ENCODE data around the gene PSKH1. TPM values are rescaled to one million over a fixed set of nuclear protein-coding genes. Genes with fewer than 3 reads are reported as not detected.

The PSKH1 gene
- total RNA-seq, result 13.4 and 21.7 TPM in 2 replicates

GRCh38 chr16:67892899-67893742 is at the start of gene PSKH1:
Gene PSKH1, plus strand, starts transcription at chr16:67893254. Its CDS starts 15,496 bp downstream, at chr16:67908750.

GRCh38 chr16:67846320-67847063 is 46.6 kb upstream of the PSKH1 start, which contains the start of gene NUTF2:
Gene NUTF2, plus strand, starts transcription at chr16:67846933. Its CDS starts 18,198 bp downstream, at chr16:67865131.

GRCh38 chr16:67847064-67847861 is 45.8 kb upstream of the PSKH1 start, which contains the start of gene CENPT:
Gene CENPT, minus strand, starts transcription at chr16:67847693. Its CDS starts 13,834 bp downstream, at chr16:67833859.

DNA sequence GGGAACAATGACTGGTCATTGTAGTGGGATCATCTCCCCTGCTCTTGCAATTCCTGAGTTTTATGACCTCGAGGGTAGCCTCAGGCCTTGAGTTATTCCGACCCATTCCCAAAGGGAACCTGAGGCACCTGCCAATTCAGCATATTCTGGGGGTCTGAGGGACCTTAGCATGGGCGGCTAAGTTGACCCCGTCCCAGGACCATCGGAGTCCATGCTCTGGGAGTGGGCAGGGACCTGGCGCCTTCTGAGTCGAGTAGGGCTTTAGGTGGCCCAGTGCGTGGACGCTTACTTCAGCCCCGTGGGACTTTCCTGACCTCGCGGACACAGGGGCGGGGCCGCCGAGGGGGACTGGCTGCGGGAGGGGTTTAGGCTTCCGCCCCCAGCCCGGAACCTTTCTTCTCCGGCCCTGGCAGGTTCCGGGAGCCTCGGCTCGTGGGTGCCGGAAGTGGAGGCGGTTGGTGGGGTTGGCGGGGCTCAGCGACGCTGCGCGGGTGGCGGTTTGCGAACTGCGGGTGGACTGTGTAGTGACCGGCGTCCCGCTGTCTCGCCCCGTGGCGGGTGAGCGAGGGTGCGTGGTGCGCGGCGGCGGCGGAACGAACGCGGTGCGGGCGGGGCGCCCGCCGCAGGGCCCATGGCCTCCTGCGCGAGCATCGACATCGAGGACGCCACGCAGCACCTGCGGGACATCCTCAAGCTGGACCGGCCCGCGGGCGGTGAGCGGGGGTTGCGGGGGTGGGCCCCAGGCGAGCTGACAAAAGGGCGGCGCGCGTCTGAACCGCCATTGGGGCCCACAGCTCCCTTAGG is 20.2 kb upstream of the PSKH1 start, which contains the start of gene EDC4:
EDC4 (plus strand) TSS at position 422 of the 804 bp plus-strand sequence; CDS start at position 632, 210 bp downstream.

DNA sequence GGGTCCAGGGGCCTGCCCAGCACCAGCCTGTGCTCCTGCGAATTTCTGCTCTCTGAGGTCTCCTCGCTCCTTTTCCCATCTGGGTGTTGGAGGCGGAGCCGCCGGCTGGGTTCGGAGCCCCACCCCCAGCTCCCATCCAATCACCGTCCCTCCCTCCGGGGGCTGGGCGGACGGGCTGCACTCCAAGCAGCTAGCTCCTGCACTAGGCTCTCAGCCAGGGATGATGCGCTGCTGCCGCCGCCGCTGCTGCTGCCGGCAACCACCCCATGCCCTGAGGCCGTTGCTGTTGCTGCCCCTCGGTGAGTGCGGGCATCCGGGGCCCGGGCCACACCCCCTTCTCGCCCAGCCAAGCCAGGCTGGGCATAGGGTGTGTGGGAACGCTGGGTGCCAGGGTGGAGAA is 8.4 kb upstream of the PSKH1 start, which contains the start of gene NRN1L:
NRN1L (plus strand) TSS at position 202 of the 400 bp plus-strand sequence; CDS start at position 221, 19 bp downstream.

GRCh38 chr16:67931712-67932461 is 38.8 kb downstream of the PSKH1 start, which contains the start of gene CTRL:
Gene CTRL, minus strand, starts transcription at chr16:67931862. Its CDS starts 10 bp downstream, at chr16:67931852.

GRCh38 chr16:67936124-67936879 is 43.2 kb downstream of the PSKH1 start, which contains the start of gene PSMB10:
Gene PSMB10, minus strand, starts transcription at chr16:67936850. Its CDS starts 101 bp downstream, at chr16:67936749.

GRCh38 chr16:67943619-67944504 is 50.8 kb downstream of the PSKH1 start, which contains the start of gene LCAT:
Gene LCAT, minus strand, starts transcription at chr16:67944120. Its CDS starts 19 bp downstream, at chr16:67944101.

DNA sequence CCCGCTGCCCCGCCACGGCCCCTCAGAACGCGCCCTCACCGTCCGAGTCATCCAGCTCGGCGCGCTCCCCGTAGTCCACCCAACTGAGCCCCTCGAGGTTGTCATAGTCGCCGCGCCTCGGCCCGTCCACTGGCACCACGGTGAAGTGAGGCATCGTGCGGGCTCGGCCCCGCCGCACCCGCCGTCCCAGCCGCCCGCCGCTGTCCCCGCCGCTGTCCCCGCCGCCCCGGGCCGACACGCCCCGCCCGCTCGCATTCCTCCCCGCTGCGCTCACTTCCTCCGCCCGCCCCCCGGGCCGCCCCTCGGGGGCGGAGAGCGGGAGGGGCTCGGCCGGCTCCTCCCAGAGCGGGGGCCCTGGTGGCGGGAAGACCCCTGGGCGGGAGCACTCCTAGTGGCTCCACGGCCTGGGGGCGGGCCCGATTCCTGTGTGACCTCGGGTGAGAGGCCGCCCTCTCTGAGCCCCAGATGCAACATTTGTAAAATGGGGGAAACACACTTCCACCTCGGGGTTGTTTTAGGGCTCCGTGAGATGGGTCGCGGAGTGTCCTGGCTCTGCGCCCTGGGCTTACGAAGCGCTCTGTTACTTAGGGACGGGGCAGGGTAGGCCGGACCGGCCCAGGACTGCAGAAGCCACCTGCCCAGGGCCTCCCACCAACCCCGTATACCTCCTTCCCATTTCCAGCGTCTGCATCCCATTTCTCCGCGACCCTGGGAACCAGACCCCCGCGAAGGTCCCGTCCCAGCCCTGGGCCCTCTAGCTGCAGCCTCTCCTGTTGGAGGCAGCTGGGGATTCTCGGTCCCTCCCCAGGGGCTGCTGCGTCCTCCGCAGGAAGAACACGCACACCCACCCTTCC is 75.6 kb downstream of the PSKH1 start, which contains the start of gene SLC12A4:
SLC12A4 (minus strand) TSS at position 238 of the 854 bp plus-strand sequence; CDS start at position 154, 84 bp downstream.

Other genes with a start within 250 kb of the PSKH1 start
- 0.09 and 0.32 TPM in 2 replicates for gene CARMIL2, start 248.1 kb upstream of the PSKH1 start, total RNA-seq
- gene ACD, start 233.0 kb upstream of the PSKH1 start, total RNA-seq, result 9.9 and 10.6 TPM in 2 replicates
- 0.47 and 0.86 TPM in 2 replicates for gene PARD6A, start 232.3 kb upstream of the PSKH1 start, total RNA-seq
- 12.6 and 20.5 TPM in 2 replicates for gene ENKD1, start 226.5 kb upstream of the PSKH1 start, total RNA-seq
- gene C16orf86, start 226.4 kb upstream of the PSKH1 start, total RNA-seq, result 3.3 and 3.9 TPM in 2 replicates
- 12.9 and 16.7 TPM in 2 replicates for gene GFOD2, start 173.9 kb upstream of the PSKH1 start, total RNA-seq
- gene RANBP10, start 86.7 kb upstream of the PSKH1 start, total RNA-seq, result 2.5 and 4.5 TPM in 2 replicates
- gene TSNAXIP1, start 86.4 kb upstream of the PSKH1 start, total RNA-seq, result 0.95 and 1.5 TPM in 2 replicates
- gene THAP11, start 50.9 kb upstream of the PSKH1 start, total RNA-seq, result 27.1 and 51.8 TPM in 2 replicates
- 72.5 and 88.2 TPM in 2 replicates for gene NUTF2, start 46.3 kb upstream of the PSKH1 start, total RNA-seq
- 21.2 and 22.5 TPM in 2 replicates for gene CENPT, start 45.6 kb upstream of the PSKH1 start, total RNA-seq
- 46.3 and 54.4 TPM in 2 replicates for gene EDC4, start 20.2 kb upstream of the PSKH1 start, total RNA-seq
- gene NRN1L, start 8.4 kb upstream of the PSKH1 start, total RNA-seq, result 0.16 TPM in 1 of 2 replicates, not detected in the other
- gene CTRL, start 38.6 kb downstream of the PSKH1 start, total RNA-seq, result 0.63 and 2.3 TPM in 2 replicates
- 103 and 111 TPM in 2 replicates for gene PSMB10, start 43.6 kb downstream of the PSKH1 start, total RNA-seq
- gene LCAT, start 50.9 kb downstream of the PSKH1 start, total RNA-seq, result 5.2 and 6.5 TPM in 2 replicates
- 91.3 and 134 TPM in 2 replicates for gene SLC12A4, start 75.4 kb downstream of the PSKH1 start, total RNA-seq
- gene DPEP3, start 87.2 kb downstream of the PSKH1 start, total RNA-seq, result not detected in 2 replicates
- not detected in 2 replicates for gene DPEP2, start 106.2 kb downstream of the PSKH1 start, total RNA-seq
- not detected in 2 replicates for gene DPEP2NB, start 122.7 kb downstream of the PSKH1 start, total RNA-seq
- gene DDX28, start 130.0 kb downstream of the PSKH1 start, total RNA-seq, result 8.5 and 9.1 TPM in 2 replicates
- gene DUS2, start 130.0 kb downstream of the PSKH1 start, total RNA-seq, result 12.3 and 13.4 TPM in 2 replicates
- 5.0 and 6.0 TPM in 2 replicates for gene NFATC3, start 192.1 kb downstream of the PSKH1 start, total RNA-seq

Data from bronchial smooth muscle cell (primary cell).